Spleen (tissue), 11 donors: ENCODE measurements around the gene ATP2B2. TPM values are rescaled to one million over a fixed set of nuclear protein-coding genes. Genes with fewer than 3 reads are reported as not detected.

Source experiments
- DNase-seq: peaks from one replicate; pipeline ENCODE4 v3.0.0-alpha.2; 2020
- H3K27ac ChIP-seq, 8 donors: fragments of 200-600 bp; sonication (generic) in 7 of 8; 1 replicate in 4 of 8; 2 replicates in 4 of 8; pipeline versions ENCODE4 v1.5.0 to v1.8.0; 2016 to 2021; ENCODE audit warnings: inconsistent platforms in 4 of 8, mild to moderate bottlenecking in 4 of 8, moderate library complexity in 1 of 8
- H3K27me3 ChIP-seq, 7 donors: fragments of 200-600 bp; sonication (generic) in 6 of 7; replicated peaks in 1 of 7; 1 replicate in 4 of 7; 2 replicates in 3 of 7; pipeline versions ENCODE4 v1.5.0 to v1.8.0; 2016 to 2021; ENCODE audit warnings: inconsistent platforms in 3 of 7, mild to moderate bottlenecking in 1 of 7
- H3K36me3 ChIP-seq, 6 donors: fragments of 200-600 bp; sonication (generic) in 5 of 6; 1 replicate in 4 of 6; 2 replicates in 2 of 6; pipeline versions ENCODE4 v1.5.0 to v1.8.0; 2016 to 2021; ENCODE audit warnings: inconsistent platforms in 2 of 6
- H3K4me1 ChIP-seq, 6 donors: fragments of 200-600 bp; sonication (generic) in 5 of 6; 1 replicate in 3 of 6; 2 replicates in 3 of 6; pipeline versions ENCODE4 v1.5.0 to v1.8.0; 2016 to 2021; ENCODE audit warnings: inconsistent platforms in 3 of 6
- H3K4me3 ChIP-seq, 8 donors: fragments of 200-600 bp; sonication (generic) in 7 of 8; 1 replicate in 4 of 8; 2 replicates in 4 of 8; pipeline versions ENCODE4 v1.5.0 to v1.8.0; 2016 to 2021; ENCODE audit warnings: inconsistent platforms in 4 of 8, mild to moderate bottlenecking in 4 of 8, moderate library complexity in 2 of 8
- H3K9me3 ChIP-seq, 8 donors: fragments of 200-600 bp; sonication (generic) in 7 of 8; 1 replicate in 4 of 8; 2 replicates in 4 of 8; pipeline versions ENCODE4 v1.5.0 to v1.8.0; 2016 to 2021; ENCODE audit warnings: inconsistent platforms in 4 of 8
- POLR2A ChIP-seq, 3 donors: fragments of 450-650 bp; IDR thresholded peaks; one replicate each; pipeline ENCODE4 v1.5.1; 2017; ENCODE audit warnings: antibody characterized with exemption in 3 of 3, mild to moderate bottlenecking in 1 of 3
- POLR2AphosphoS5 ChIP-seq, 3 donors: sonication (generic); formaldehyde crosslinking; IDR thresholded peaks; one replicate each; pipeline ENCODE4 v1.5.1; 2017; ENCODE audit warnings: antibody characterized with exemption in 3 of 3
- WGBS, 5 donors: extraction: QIAGEN DNeasy Blood & Tissue Kit in 3 of 5; methylation state at CpG; one replicate each; pipeline versions ENCODE4 v1.1.5 to v1.1.7; 2013 to 2018; 5-methylcytosine and 5-hydroxymethylcytosine counted together
- intact Hi-C: fragments of 100-400 bp; cut with DNase I; formaldehyde crosslinking; loops from one replicate; pipeline ENCODE4 v1.15.0; 2023; ENCODE audit warnings: low total_unique reads
- polyA plus RNA-seq, 3 donors: library from polyadenylated mRNA; stranded (reverse); fragments of 200-250 nt; gene quantifications; one replicate each; pipeline ENCODE4 v1.2.1, GENCODE V29; 2013
- total RNA-seq, 7 donors: library from RNA; depleted of rRNA in 3 of 7; stranded (reverse); fragments of >200 nt in 3 of 7; fragmentation: NEBNext Ultra II Directional in 4 of 7; extraction: Animal tissue kit (Norgen Biotek cat#: 25700) in 4 of 7; gene quantifications; one replicate each; pipeline versions ENCODE4 v1.1.0 to v1.2.1, GENCODE V29; 2016 to 2021
- TF ChIP-seq, protein P1 (sequence below), 11 experiments: fragments of 200-600 bp in 7 of 11; fragments of 450-650 bp in 4 of 11; sonication (generic) in 4 of 11; IDR thresholded peaks in 8 of 11; conservative IDR thresholded peaks in 3 of 11; 1 replicate in 7 of 11; 2 replicates in 4 of 11; pipeline versions ENCODE4 v1.4.0 to v1.8.0; 2016 to 2021; ENCODE audit warnings: antibody characterized with exemption in 11 of 11, inconsistent platforms in 4 of 11, mild to moderate bottlenecking in 1 of 11
- donor health status: healthy with polysubstance abuse.
- donor health status: DM: no; HTN: no; CAD: no; lungs with moderate emphysema.
- donor health status: DM: no; HTN: no; CAD: no.
- donor health status: Bipolar disorder and iron deficiency.
- donor health status: healthy.
- donor health status: DM: no; HTN: no; CAD: no.
- donor health status: DM: yes; HTN: yes; CAD: no.

The ATP2B2 gene
- total and polyA plus RNA-seq, 10 donors: 0.02 to 1.5 (median 0.24) TPM; not detected in 2

- Histone ChIP-seq H3K4me3 (no peak overlapping the region), H3K27ac (no peak overlapping the region), H3K4me1 (peaks cover 0 to 17% (median 11%) of the 10 kb centered on the region in 6 donors), H3K9me3 (no peaks in the 10 kb centered on the region), H3K36me3 (no peaks in the 10 kb centered on the region), H3K27me3 (peaks cover 0 to 42% (median 29%) of the 10 kb centered on the region in 7 donors)
- no peak for TF ChIP-seq POLR2AphosphoS5 (IDR thresholded peaks at IDR 0.05)
- TF ChIP-seq, protein P1, sequence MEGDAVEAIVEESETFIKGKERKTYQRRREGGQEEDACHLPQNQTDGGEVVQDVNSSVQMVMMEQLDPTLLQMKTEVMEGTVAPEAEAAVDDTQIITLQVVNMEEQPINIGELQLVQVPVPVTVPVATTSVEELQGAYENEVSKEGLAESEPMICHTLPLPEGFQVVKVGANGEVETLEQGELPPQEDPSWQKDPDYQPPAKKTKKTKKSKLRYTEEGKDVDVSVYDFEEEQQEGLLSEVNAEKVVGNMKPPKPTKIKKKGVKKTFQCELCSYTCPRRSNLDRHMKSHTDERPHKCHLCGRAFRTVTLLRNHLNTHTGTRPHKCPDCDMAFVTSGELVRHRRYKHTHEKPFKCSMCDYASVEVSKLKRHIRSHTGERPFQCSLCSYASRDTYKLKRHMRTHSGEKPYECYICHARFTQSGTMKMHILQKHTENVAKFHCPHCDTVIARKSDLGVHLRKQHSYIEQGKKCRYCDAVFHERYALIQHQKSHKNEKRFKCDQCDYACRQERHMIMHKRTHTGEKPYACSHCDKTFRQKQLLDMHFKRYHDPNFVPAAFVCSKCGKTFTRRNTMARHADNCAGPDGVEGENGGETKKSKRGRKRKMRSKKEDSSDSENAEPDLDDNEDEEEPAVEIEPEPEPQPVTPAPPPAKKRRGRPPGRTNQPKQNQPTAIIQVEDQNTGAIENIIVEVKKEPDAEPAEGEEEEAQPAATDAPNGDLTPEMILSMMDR (IDR thresholded peaks at IDR 0.05 in 8 of 11, conservative IDR thresholded peaks at IDR 0.05 in 3 of 11): no peak
- TF ChIP-seq POLR2A (IDR thresholded peaks at IDR 0.05): no peak
- WGBS, 5 donors: 66 to 85% (median 77%) methylated on average over 6 of the region's 6 CpGs
- intact Hi-C loops: no loop called here
- DNase-seq: no peak
Measured at GRCh38 chr3:10508619-10509260, 3.4 kb upstream of the ATP2B2 start.

- whole genome bisulfite sequencing, 5 donors: 68 to 90% (median 74%) methylated on average over 3 of the region's 3 CpGs
- no peak overlapping the region for H3K27ac ChIP-seq
- H3K4me1 ChIP-seq: peaks cover 0 to 17% (median 11%) of the 10 kb centered on the region in 6 donors
- H3K4me3 ChIP-seq: no peak overlapping the region
- no peaks in the 10 kb centered on the region for H3K9me3 ChIP-seq
- intact Hi-C loops: no loop called here
- H3K27me3 ChIP-seq: peaks cover 0 to 47% (median 32%) of the 10 kb centered on the region in 7 donors
- TF ChIP-seq POLR2A (IDR thresholded peaks at IDR 0.05) (no peak), POLR2AphosphoS5 (IDR thresholded peaks at IDR 0.05) (no peak)
- H3K36me3 ChIP-seq: no peaks in the 10 kb centered on the region
- no peak for DNase-seq
Measured at GRCh38 chr3:10508235-10508618, 2.8 kb upstream of the ATP2B2 start.

DNA sequence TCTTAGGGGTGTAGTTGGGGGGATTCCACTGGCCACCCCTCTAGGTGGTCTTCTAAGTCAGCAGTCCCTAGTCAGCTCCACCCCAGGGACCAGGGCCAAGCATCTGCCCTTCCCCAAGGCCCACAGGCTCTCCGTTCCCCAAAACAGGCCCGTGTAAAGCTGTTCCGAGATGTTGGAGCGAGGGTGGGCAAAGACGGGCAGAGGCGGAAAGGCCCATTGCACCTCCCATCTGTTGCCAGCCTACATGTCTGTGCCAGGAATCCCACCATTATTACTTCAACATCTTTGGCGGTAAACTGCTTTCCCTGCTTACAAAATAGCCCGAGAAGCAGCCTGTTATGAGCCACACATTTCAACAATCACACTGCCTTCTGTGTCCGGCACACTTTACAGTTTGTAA is 1.9 kb upstream of the ATP2B2 start:
- intact Hi-C loops: no loop called here
- peaks cover 0 to 17% (median 11%) of the 10 kb centered on the region in 6 donors for H3K4me1 ChIP-seq
- no peak overlapping the region for H3K27ac ChIP-seq
- no peaks in the 10 kb centered on the region for H3K9me3 ChIP-seq
- H3K4me3 ChIP-seq: no peak overlapping the region
- no peak for DNase-seq
- 88 to 94% (median 90%) methylated on average over 9 of the region's 9 CpGs for WGBS, 5 donors
- TF ChIP-seq, protein P1 (IDR thresholded peaks at IDR 0.05 in 8 of 11, conservative IDR thresholded peaks at IDR 0.05 in 3 of 11): no peak
- no peak for TF ChIP-seq POLR2AphosphoS5 (IDR thresholded peaks at IDR 0.05)
- peaks cover 0 to 48% (median 32%) of the 10 kb centered on the region in 7 donors for H3K27me3 ChIP-seq
- H3K36me3 ChIP-seq: no peaks in the 10 kb centered on the region

DNA sequence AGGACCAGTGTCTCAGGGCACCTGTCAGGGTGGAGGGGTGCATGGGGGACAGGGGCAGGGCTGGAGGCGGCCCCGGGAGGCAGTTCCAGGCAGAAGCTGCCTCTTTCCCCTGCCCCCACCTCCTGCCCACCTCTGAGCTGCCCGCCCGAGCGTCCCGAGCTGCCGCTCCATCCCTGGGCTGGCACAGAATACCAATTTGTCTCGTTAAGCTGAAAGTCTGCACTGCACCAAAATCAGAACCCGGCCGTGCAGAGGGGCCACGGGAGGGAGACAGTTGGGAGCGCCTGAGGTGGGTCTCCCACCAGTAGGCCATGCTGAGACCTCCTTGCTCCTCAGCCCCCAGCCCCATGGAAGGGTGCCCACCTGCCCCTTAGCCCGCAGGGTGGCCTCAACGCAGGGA is 1.3 kb upstream of the ATP2B2 start:
- DNase-seq: no peak
- Histone ChIP-seq H3K36me3 (no peaks in the 10 kb centered on the region), H3K4me3 (no peak overlapping the region), H3K27me3 (peaks cover 0 to 48% (median 32%) of the 10 kb centered on the region in 7 donors), H3K9me3 (no peaks in the 10 kb centered on the region), H3K4me1 (peaks cover 0 to 17% (median 11%) of the 10 kb centered on the region in 6 donors), H3K27ac (no peak overlapping the region)
- 86 to 95% (median 88%) methylated on average over 12 to 14 of the region's 14 CpGs for WGBS, 5 donors
- TF ChIP-seq, protein P1 (IDR thresholded peaks at IDR 0.05 in 8 of 11, conservative IDR thresholded peaks at IDR 0.05 in 3 of 11): no peak
- TF ChIP-seq POLR2A (IDR thresholded peaks at IDR 0.05) (no peak), POLR2AphosphoS5 (IDR thresholded peaks at IDR 0.05) (no peak)
- intact Hi-C loops: no loop called here
